WTC11 (cell line): ENCODE results near the gene GPATCH11.

ENCODE experiments used
- ESRRA ChIP-seq: sonication (generic); formaldehyde crosslinking; IDR thresholded peaks from 2 replicates; pipeline ENCODE4 v1.8.1; 2022; ENCODE audit warnings: mild to moderate bottlenecking, missing genetic modification reagents, borderline replicate concordance
- ETV6 ChIP-seq: sonication (generic); formaldehyde crosslinking; IDR thresholded peaks from 2 replicates; pipeline ENCODE4 v1.8.1; 2022; ENCODE audit warnings: mild to moderate bottlenecking, missing genetic modification reagents
- FOXJ3 ChIP-seq: sonication (generic); formaldehyde crosslinking; IDR thresholded peaks from 2 replicates; pipeline ENCODE4 v1.9.0; 2021; ENCODE audit warnings: missing genetic modification reagents, mild to moderate bottlenecking, borderline replicate concordance
- NR1H2 ChIP-seq: sonication (generic); formaldehyde crosslinking; IDR thresholded peaks from 2 replicates; pipeline ENCODE4 v1.9.0; 2021; ENCODE audit warnings: mild to moderate bottlenecking, moderate library complexity, missing genetic modification reagents
- RORB ChIP-seq: fragments of 250-450 bp; sonication (Bioruptor Pico); IDR thresholded peaks from 2 replicates; pipeline ENCODE4 v1.9.0; 2021; ENCODE audit warnings: mild to moderate bottlenecking
- SP1 ChIP-seq: sonication (generic); formaldehyde crosslinking; conservative IDR thresholded peaks from 2 replicates; pipeline ENCODE4 v1.8.1; 2022; ENCODE audit warnings: missing genetic modification reagents
- ZNF121 ChIP-seq: sonication (generic); formaldehyde crosslinking; IDR thresholded peaks from 2 replicates; pipeline ENCODE4 v1.8.0; 2023; ENCODE audit warnings: missing genetic modification reagents
- ZNF423 ChIP-seq: fragments of 250-450 bp; sonication (Bioruptor Pico); IDR thresholded peaks from 2 replicates; pipeline ENCODE4 v2.1.2; 2022; ENCODE audit warnings: mild to moderate bottlenecking, moderate library complexity
- TF ChIP-seq, protein P1 (sequence below): sonication (generic); formaldehyde crosslinking; IDR thresholded peaks from 2 replicates; pipeline ENCODE4 v1.8.1; 2022; ENCODE audit warnings: low read depth, missing genetic modification reagents, borderline replicate concordance
- TF ChIP-seq, protein P2 (sequence below): sonication (generic); formaldehyde crosslinking; IDR thresholded peaks from 2 replicates; pipeline ENCODE4 v1.8.1; 2022; ENCODE audit warnings: low read depth, mild to moderate bottlenecking, moderate library complexity, missing genetic modification reagents, borderline replicate concordance
- TF ChIP-seq, protein P3 (sequence below): fragments of 200-600 bp; IDR thresholded peaks from 2 replicates; pipeline ENCODE4 v1.8.0; 2022; ENCODE audit warnings: antibody characterized with exemption
- TF ChIP-seq, protein P4 (sequence below): sonication (generic); formaldehyde crosslinking; IDR thresholded peaks from 2 replicates; pipeline ENCODE4 v1.8.1; 2023; ENCODE audit warnings: mild to moderate bottlenecking, missing genetic modification reagents
- TF ChIP-seq, protein P5 (sequence below): sonication (generic); formaldehyde crosslinking; IDR thresholded peaks from 2 replicates; pipeline ENCODE4 v1.8.0; 2023; ENCODE audit warnings: missing genetic modification reagents, mild to moderate bottlenecking, borderline replicate concordance

DNA sequence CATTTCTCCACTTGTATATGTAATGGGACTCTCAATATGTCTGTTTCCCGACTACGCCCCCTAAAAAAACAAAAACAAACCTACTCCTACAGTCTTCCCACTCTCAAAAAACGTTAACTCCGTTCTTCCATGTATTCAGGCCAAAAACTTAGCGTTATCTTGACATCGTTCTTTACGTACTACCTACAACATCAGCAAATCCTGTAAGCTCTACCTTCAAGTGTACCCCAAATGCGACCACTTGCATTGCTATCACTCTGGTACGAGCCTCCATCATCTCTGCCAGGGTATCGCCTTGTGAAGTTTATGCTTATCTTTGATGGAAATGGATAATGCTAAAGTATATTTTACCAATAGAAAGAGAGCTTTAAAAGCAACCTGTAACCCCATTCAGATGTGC lies 479 bp downstream of the GPATCH11 start:
- TF ChIP-seq, protein P1, sequence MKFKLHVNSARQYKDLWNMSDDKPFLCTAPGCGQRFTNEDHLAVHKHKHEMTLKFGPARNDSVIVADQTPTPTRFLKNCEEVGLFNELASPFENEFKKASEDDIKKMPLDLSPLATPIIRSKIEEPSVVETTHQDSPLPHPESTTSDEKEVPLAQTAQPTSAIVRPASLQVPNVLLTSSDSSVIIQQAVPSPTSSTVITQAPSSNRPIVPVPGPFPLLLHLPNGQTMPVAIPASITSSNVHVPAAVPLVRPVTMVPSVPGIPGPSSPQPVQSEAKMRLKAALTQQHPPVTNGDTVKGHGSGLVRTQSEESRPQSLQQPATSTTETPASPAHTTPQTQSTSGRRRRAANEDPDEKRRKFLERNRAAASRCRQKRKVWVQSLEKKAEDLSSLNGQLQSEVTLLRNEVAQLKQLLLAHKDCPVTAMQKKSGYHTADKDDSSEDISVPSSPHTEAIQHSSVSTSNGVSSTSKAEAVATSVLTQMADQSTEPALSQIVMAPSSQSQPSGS (CRISPR knock-in tag), result no peak
- TF ChIP-seq ESRRA (CRISPR knock-in tag) (no peak), ZNF423 (CRISPR knock-in tag) (no peak), ZNF121 (CRISPR knock-in tag) (no peak), ETV6 (CRISPR knock-in tag) (no peak), SP1 (CRISPR knock-in tag) (no peak), RORB (no peak), NR1H2 (CRISPR knock-in tag) (no peak), FOXJ3 (CRISPR knock-in tag) (no peak)
- TF ChIP-seq, protein P2, sequence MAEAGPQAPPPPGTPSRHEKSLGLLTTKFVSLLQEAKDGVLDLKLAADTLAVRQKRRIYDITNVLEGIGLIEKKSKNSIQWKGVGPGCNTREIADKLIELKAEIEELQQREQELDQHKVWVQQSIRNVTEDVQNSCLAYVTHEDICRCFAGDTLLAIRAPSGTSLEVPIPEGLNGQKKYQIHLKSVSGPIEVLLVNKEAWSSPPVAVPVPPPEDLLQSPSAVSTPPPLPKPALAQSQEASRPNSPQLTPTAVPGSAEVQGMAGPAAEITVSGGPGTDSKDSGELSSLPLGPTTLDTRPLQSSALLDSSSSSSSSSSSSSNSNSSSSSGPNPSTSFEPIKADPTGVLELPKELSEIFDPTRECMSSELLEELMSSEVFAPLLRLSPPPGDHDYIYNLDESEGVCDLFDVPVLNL (CRISPR knock-in tag), result no peak
- TF ChIP-seq, protein P3, sequence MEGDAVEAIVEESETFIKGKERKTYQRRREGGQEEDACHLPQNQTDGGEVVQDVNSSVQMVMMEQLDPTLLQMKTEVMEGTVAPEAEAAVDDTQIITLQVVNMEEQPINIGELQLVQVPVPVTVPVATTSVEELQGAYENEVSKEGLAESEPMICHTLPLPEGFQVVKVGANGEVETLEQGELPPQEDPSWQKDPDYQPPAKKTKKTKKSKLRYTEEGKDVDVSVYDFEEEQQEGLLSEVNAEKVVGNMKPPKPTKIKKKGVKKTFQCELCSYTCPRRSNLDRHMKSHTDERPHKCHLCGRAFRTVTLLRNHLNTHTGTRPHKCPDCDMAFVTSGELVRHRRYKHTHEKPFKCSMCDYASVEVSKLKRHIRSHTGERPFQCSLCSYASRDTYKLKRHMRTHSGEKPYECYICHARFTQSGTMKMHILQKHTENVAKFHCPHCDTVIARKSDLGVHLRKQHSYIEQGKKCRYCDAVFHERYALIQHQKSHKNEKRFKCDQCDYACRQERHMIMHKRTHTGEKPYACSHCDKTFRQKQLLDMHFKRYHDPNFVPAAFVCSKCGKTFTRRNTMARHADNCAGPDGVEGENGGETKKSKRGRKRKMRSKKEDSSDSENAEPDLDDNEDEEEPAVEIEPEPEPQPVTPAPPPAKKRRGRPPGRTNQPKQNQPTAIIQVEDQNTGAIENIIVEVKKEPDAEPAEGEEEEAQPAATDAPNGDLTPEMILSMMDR, result no peak
- TF ChIP-seq, protein P4, sequence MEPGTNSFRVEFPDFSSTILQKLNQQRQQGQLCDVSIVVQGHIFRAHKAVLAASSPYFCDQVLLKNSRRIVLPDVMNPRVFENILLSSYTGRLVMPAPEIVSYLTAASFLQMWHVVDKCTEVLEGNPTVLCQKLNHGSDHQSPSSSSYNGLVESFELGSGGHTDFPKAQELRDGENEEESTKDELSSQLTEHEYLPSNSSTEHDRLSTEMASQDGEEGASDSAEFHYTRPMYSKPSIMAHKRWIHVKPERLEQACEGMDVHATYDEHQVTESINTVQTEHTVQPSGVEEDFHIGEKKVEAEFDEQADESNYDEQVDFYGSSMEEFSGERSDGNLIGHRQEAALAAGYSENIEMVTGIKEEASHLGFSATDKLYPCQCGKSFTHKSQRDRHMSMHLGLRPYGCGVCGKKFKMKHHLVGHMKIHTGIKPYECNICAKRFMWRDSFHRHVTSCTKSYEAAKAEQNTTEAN (CRISPR knock-in tag), result no peak
- TF ChIP-seq, protein P5, sequence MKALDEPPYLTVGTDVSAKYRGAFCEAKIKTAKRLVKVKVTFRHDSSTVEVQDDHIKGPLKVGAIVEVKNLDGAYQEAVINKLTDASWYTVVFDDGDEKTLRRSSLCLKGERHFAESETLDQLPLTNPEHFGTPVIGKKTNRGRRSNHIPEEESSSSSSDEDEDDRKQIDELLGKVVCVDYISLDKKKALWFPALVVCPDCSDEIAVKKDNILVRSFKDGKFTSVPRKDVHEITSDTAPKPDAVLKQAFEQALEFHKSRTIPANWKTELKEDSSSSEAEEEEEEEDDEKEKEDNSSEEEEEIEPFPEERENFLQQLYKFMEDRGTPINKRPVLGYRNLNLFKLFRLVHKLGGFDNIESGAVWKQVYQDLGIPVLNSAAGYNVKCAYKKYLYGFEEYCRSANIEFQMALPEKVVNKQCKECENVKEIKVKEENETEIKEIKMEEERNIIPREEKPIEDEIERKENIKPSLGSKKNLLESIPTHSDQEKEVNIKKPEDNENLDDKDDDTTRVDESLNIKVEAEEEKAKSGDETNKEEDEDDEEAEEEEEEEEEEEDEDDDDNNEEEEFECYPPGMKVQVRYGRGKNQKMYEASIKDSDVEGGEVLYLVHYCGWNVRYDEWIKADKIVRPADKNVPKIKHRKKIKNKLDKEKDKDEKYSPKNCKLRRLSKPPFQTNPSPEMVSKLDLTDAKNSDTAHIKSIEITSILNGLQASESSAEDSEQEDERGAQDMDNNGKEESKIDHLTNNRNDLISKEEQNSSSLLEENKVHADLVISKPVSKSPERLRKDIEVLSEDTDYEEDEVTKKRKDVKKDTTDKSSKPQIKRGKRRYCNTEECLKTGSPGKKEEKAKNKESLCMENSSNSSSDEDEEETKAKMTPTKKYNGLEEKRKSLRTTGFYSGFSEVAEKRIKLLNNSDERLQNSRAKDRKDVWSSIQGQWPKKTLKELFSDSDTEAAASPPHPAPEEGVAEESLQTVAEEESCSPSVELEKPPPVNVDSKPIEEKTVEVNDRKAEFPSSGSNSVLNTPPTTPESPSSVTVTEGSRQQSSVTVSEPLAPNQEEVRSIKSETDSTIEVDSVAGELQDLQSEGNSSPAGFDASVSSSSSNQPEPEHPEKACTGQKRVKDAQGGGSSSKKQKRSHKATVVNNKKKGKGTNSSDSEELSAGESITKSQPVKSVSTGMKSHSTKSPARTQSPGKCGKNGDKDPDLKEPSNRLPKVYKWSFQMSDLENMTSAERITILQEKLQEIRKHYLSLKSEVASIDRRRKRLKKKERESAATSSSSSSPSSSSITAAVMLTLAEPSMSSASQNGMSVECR (CRISPR knock-in tag), result no peak
